ENCODE measurements around the gene PDXP. TPM values are rescaled to one million over a fixed set of nuclear protein-coding genes. Genes with fewer than 3 reads are reported as not detected.

Gene PDXP
- total RNA-seq, 1 donor from 2014 or later, result 8.9 TPM

- H3K4me3 ChIP-seq (ENCODE audit: low read length in 3 of 3), result peak overlapping the region; percentile 49 to 83 (median 83)
- peaks cover 41 to 45% (median 43%) of the 10 kb centered on the region in 3 donors for H3K4me1 ChIP-seq (ENCODE audit: control insufficient read depth in 3 of 3, insufficient read depth in 3 of 3, low read length in 3 of 3)
These were observed 758 bp downstream of the PDXP start for GRCh38 chr22:37659066-37659896.

DNA sequence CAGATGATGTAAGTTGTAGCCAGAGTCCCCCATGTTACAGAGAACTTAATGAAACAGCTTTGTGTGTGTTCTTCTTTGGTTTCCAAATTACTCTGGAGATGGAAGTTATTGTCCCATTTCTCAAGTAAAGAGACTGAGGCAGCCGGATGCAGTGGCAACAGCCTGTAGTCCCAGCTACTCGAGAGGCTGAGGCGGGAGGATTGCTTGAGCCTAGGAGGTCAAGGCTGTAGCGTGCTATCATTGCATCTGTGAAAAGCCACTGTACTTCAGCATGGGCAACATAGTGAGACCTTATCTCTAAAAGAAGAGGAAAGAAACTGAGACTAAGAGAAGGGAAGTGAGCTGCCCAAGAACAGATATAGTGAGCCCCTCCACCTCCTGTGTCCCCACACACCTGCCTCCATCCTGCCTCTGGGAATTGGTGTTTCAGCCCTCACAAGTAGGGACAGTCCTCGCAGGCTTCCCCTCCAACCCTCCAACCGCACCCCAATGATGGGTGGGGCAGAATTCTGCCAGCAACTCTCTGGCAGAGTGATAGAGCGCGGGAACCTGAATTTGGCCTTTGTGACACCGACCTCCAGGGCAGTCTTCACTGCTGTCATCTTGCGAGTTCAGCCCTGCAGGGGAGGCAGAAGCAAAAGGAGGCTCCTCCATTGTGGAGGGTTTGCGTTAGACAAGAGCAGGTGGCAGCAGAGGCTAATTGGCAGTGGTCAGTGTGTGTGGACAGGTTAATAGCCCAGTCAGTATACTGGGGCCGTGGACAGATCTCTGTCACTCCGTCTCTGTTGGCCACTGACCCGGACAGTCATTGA is 1.6 kb downstream of the PDXP start:
- peak overlapping the region; percentile 23 to 88 (median 72) for H3K9ac ChIP-seq (ENCODE audit: low read depth in 1 of 3, low read length in 3 of 3)
- H3K27me3 ChIP-seq (ENCODE audit: control insufficient read depth in 3 of 3, insufficient read depth in 3 of 3, low read length in 3 of 3), result no peaks in the 10 kb centered on the region
- H3K4me3 ChIP-seq (ENCODE audit: low read length in 3 of 3), result peak overlapping the region; percentile 49 to 83 (median 83)
- H3K4me1 ChIP-seq (ENCODE audit: control insufficient read depth in 3 of 3, insufficient read depth in 3 of 3, low read length in 3 of 3), result peaks cover 48 to 53% (median 51%) of the 10 kb centered on the region in 3 donors
- H3K9me3 ChIP-seq (ENCODE audit: control insufficient read depth in 3 of 3, low read length in 3 of 3), result no peaks in the 10 kb centered on the region
- peak overlapping the region; percentile 64 for H3K27ac ChIP-seq (ENCODE audit: low read depth, low read length)
- H3K36me3 ChIP-seq (ENCODE audit: control insufficient read depth in 3 of 3, insufficient read depth in 3 of 3, low read length in 3 of 3), result no peaks in the 10 kb centered on the region

More at GRCh38 chr22:37659066-37659896, 758 bp downstream of the PDXP start:
- no peaks in the 10 kb centered on the region for H3K27me3 ChIP-seq (ENCODE audit: control insufficient read depth in 3 of 3, insufficient read depth in 3 of 3, low read length in 3 of 3)
- H3K9me3 ChIP-seq (ENCODE audit: control insufficient read depth in 3 of 3, low read length in 3 of 3), result no peaks in the 10 kb centered on the region
- H3K36me3 ChIP-seq (ENCODE audit: control insufficient read depth in 3 of 3, insufficient read depth in 3 of 3, low read length in 3 of 3), result no peaks in the 10 kb centered on the region
- H3K9ac ChIP-seq (ENCODE audit: low read depth in 1 of 3, low read length in 3 of 3), result peak overlapping the region; percentile 23 to 88 (median 72)
- H3K27ac ChIP-seq (ENCODE audit: low read depth, low read length), result peak overlapping the region; percentile 40

- no peaks in the 10 kb centered on the region for H3K27me3 ChIP-seq (ENCODE audit: control insufficient read depth in 3 of 3, insufficient read depth in 3 of 3, low read length in 3 of 3)
- peak overlapping the region; percentile 11 to 49 (median 45) for H3K4me3 ChIP-seq (ENCODE audit: low read length in 3 of 3)
- peaks cover 50 to 57% (median 55%) of the 10 kb centered on the region in 3 donors for H3K4me1 ChIP-seq (ENCODE audit: control insufficient read depth in 3 of 3, insufficient read depth in 3 of 3, low read length in 3 of 3)
- H3K36me3 ChIP-seq (ENCODE audit: control insufficient read depth in 3 of 3, insufficient read depth in 3 of 3, low read length in 3 of 3), result peaks cover 0 to 4% (median 2%) of the 10 kb centered on the region in 3 donors
- H3K9me3 ChIP-seq (ENCODE audit: control insufficient read depth in 3 of 3, low read length in 3 of 3), result no peaks in the 10 kb centered on the region
- peak overlapping the region; percentile 64 for H3K27ac ChIP-seq (ENCODE audit: low read depth, low read length)
- H3K9ac ChIP-seq (ENCODE audit: low read depth in 1 of 3, low read length in 3 of 3), result peak overlapping the region; percentile 16 to 88 (median 39)
These were observed 2.2 kb downstream of the PDXP start for GRCh38 chr22:37660709-37661045.

GRCh38 chr22:37661160-37661924 is 2.8 kb downstream of the PDXP start:
- peak overlapping the region; percentile 39 to 88 (median 65) for H3K9ac ChIP-seq (ENCODE audit: low read depth in 1 of 3, low read length in 3 of 3)

GRCh38 chr22:37662039-37662438 is 3.5 kb downstream of the PDXP start:
- Histone ChIP-seq H3K9ac (ENCODE audit: low read depth in 1 of 3, low read length in 3 of 3) (peak overlapping the region in 2 of 3 donors; percentile 5 to 25), H3K9me3 (ENCODE audit: control insufficient read depth in 3 of 3, low read length in 3 of 3) (no peaks in the 10 kb centered on the region), H3K4me1 (ENCODE audit: control insufficient read depth in 3 of 3, insufficient read depth in 3 of 3, low read length in 3 of 3) (peaks cover 50 to 57% (median 53%) of the 10 kb centered on the region in 3 donors), H3K36me3 (ENCODE audit: control insufficient read depth in 3 of 3, insufficient read depth in 3 of 3, low read length in 3 of 3) (peaks cover 0 to 13% (median 6%) of the 10 kb centered on the region in 3 donors), H3K27ac (ENCODE audit: low read depth, low read length) (peak overlapping the region; percentile 50), H3K27me3 (ENCODE audit: control insufficient read depth in 3 of 3, insufficient read depth in 3 of 3, low read length in 3 of 3) (no peaks in the 10 kb centered on the region), H3K4me3 (ENCODE audit: low read length in 3 of 3) (no peak overlapping the region)

More at GRCh38 chr22:37661160-37661924, 2.8 kb downstream of the PDXP start:
- Histone ChIP-seq H3K27ac (ENCODE audit: low read depth, low read length) (peak overlapping the region; percentile 64), H3K9me3 (ENCODE audit: control insufficient read depth in 3 of 3, low read length in 3 of 3) (no peaks in the 10 kb centered on the region), H3K4me1 (ENCODE audit: control insufficient read depth in 3 of 3, insufficient read depth in 3 of 3, low read length in 3 of 3) (peaks cover 50 to 57% (median 54%) of the 10 kb centered on the region in 3 donors), H3K27me3 (ENCODE audit: control insufficient read depth in 3 of 3, insufficient read depth in 3 of 3, low read length in 3 of 3) (no peaks in the 10 kb centered on the region), H3K36me3 (ENCODE audit: control insufficient read depth in 3 of 3, insufficient read depth in 3 of 3, low read length in 3 of 3) (peaks cover 0 to 8% (median 6%) of the 10 kb centered on the region in 3 donors), H3K4me3 (ENCODE audit: low read length in 3 of 3) (peak overlapping the region; percentile 45 to 58 (median 48))

DNA sequence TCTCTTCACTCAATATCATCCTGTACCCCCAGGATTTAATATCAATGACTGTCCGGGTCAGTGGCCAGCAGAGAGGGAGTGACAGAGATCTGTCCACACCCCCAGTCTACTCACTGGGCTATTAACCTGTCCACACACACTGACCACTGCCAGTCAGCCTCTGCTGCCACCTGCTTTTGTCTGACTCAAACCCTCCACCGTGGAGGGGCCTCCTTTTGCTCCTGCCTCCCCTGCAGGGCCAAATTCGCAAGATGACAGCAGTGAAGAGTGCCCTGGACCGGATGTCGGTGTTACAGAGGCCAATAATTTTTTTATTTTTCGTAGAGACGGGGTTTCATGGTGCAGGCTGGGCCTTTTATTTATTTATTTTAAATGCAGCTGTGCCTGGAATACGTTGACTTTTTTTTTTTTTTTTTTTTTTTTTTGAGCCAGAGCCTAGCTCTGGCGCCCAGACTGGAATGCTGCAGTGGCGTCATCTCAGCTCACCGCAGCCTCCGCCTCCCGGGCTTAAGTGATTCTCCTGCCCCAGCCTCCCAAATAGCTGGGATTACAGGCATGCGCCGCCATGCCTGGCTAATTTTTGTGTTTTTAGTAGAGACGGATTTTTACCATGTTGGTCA is 5.1 kb downstream of the PDXP start:
- Histone ChIP-seq H3K9ac (ENCODE audit: low read depth in 1 of 3, low read length in 3 of 3) (no peak overlapping the region), H3K27me3 (ENCODE audit: control insufficient read depth in 3 of 3, insufficient read depth in 3 of 3, low read length in 3 of 3) (no peaks in the 10 kb centered on the region), H3K27ac (ENCODE audit: low read depth, low read length) (peak overlapping the region; percentile 44), H3K4me1 (ENCODE audit: control insufficient read depth in 3 of 3, insufficient read depth in 3 of 3, low read length in 3 of 3) (peaks cover 45 to 50% (median 49%) of the 10 kb centered on the region in 3 donors), H3K4me3 (ENCODE audit: low read length in 3 of 3) (no peak overlapping the region), H3K36me3 (ENCODE audit: control insufficient read depth in 3 of 3, insufficient read depth in 3 of 3, low read length in 3 of 3) (peaks cover 0 to 13% (median 6%) of the 10 kb centered on the region in 3 donors), H3K9me3 (ENCODE audit: control insufficient read depth in 3 of 3, low read length in 3 of 3) (no peaks in the 10 kb centered on the region)

DNA sequence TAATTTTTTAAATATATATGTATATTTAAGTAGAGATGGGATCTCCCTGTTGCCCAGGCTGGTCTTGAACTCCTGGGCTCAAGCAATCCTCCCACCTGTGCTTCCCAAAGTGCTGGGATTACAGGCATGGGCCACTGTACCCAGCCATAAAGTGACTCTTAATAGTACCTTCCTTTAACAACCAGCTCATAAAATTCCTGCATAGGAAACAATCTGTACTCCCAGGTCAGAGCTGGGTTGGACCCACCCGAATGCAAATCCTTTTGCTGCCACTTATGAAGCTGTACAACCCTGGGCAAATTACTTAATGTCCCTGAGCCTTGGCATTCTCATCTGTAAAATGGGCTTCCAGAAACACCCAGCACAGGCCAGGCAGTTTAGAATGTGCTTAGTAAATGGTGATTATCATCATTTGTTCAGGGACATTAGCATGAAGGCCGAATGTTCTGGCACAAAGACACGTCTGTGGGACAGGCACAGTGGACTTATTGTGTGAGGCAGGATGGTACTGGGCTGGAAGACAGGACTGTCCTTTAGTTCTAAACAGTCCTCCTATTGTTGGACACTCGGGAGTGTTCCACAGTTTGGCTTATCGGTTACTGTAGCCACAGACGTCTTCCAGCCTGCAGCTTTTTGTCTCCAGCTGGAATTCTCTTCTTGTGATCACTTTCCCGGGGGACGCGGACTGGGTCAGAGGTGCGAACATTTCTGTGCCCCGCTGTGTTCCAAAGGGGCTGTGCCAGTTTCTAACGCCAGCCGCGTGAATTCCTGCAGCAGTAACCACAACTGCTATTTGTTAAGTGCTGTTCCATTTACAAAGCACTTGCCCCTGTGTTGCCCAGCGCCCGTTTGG is 6.0 kb downstream of the PDXP start:
- Histone ChIP-seq H3K9me3 (ENCODE audit: control insufficient read depth in 3 of 3, low read length in 3 of 3) (no peaks in the 10 kb centered on the region), H3K9ac (ENCODE audit: low read depth in 1 of 3, low read length in 3 of 3) (peak overlapping the region in 2 of 3 donors; percentile 41 to 54), H3K4me1 (ENCODE audit: control insufficient read depth in 3 of 3, insufficient read depth in 3 of 3, low read length in 3 of 3) (peaks cover 41 to 46% (median 45%) of the 10 kb centered on the region in 3 donors), H3K36me3 (ENCODE audit: control insufficient read depth in 3 of 3, insufficient read depth in 3 of 3, low read length in 3 of 3) (peaks cover 0 to 13% (median 6%) of the 10 kb centered on the region in 3 donors), H3K27me3 (ENCODE audit: control insufficient read depth in 3 of 3, insufficient read depth in 3 of 3, low read length in 3 of 3) (no peaks in the 10 kb centered on the region), H3K27ac (ENCODE audit: low read depth, low read length) (no peak overlapping the region), H3K4me3 (ENCODE audit: low read length in 3 of 3) (no peak overlapping the region)

DNA sequence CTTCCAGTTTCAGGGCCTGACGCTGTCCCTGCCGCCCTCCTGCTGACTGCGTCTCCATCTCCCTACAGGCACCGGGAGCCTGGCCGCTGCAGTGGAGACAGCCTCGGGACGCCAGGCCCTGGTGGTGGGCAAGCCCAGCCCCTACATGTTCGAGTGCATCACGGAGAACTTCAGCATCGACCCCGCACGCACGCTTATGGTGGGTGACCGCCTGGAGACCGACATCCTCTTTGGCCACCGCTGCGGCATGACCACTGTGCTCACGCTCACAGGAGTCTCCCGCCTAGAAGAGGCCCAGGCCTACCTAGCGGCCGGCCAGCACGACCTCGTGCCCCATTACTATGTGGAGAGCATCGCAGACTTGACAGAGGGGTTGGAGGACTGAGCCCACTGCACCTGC is 7.0 kb downstream of the PDXP start:
- Histone ChIP-seq H3K9me3 (ENCODE audit: control insufficient read depth in 3 of 3, low read length in 3 of 3) (no peaks in the 10 kb centered on the region), H3K27me3 (ENCODE audit: control insufficient read depth in 3 of 3, insufficient read depth in 3 of 3, low read length in 3 of 3) (no peaks in the 10 kb centered on the region), H3K4me1 (ENCODE audit: control insufficient read depth in 3 of 3, insufficient read depth in 3 of 3, low read length in 3 of 3) (peaks cover 31 to 36% (median 35%) of the 10 kb centered on the region in 3 donors), H3K36me3 (ENCODE audit: control insufficient read depth in 3 of 3, insufficient read depth in 3 of 3, low read length in 3 of 3) (peaks cover 0 to 13% (median 6%) of the 10 kb centered on the region in 3 donors), H3K9ac (ENCODE audit: low read depth in 1 of 3, low read length in 3 of 3) (no peak overlapping the region), H3K4me3 (ENCODE audit: low read length in 3 of 3) (no peak overlapping the region), H3K27ac (ENCODE audit: low read depth, low read length) (no peak overlapping the region)
